GM21619 (cell line): ENCODE results near the gene PTGES.

Source experiments
- ATAC-seq: cut with Tn5 transposase; IDR thresholded peaks from one replicate; pipeline ENCODE4 v1.9.1; 2021; ENCODE audit not compliant: unreplicated experiment

PTGES gene

DNA sequence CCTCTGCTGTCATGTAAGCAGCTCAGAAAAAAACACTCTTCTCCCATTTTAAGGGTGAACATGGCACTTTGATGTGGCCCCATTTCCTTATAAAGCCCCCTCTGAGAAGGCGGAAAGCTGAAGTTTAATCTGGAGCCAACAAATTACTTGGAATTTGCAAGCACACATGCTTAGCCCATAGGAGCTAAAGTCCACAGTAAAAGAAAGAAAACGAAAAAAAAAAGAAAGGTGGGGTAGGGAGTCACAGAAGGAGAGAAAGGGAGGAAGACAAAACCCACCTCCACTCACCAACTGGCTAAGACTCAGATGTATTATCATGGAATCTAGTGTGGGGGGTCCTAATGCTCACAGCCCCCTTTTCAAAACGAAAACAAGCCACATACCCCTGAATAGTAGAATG is 57.0 kb downstream of the PTGES start:
- no peak for ATAC-seq

DNA sequence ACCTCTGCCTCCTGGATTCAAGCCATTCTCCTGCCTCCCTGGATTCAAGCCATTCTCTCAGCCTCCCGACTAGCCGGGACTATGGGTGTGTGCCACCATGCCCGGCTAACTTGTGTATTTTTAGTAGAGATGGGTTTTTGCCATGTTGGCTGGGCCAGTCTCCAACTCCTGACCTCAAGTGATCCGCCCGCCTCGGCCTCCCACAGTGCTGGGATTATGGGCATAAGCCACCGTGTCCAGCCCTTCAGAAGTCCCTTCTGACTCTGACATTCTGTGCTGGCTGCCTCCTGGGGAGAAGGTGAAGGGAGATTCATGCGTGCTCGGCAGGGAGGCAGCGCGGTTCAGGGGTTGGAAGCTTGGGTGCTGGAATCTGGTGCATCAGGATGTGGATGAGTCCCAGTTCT is 58.6 kb downstream of the PTGES start:
- ATAC-seq: no peak

DNA sequence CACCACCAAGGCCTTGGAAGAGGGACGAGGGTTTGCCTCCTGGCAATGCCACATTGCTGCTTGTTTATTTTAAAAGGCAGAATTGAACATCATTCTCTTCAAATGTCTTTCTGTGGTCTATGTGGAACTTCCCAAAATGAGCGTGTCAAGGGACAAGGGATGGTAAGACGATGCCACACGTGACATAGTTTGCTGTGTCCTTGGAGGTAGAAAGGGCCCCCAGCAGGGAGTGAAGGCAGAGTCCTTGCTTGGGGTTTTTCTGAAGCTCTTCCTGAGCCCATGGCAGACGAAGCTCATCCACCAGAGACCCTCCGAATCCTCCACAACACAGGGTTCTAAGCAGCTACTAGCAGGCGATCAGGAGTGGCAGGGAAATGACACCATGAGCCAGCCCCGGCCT is 59.1 kb downstream of the PTGES start:
- no peak for ATAC-seq

DNA sequence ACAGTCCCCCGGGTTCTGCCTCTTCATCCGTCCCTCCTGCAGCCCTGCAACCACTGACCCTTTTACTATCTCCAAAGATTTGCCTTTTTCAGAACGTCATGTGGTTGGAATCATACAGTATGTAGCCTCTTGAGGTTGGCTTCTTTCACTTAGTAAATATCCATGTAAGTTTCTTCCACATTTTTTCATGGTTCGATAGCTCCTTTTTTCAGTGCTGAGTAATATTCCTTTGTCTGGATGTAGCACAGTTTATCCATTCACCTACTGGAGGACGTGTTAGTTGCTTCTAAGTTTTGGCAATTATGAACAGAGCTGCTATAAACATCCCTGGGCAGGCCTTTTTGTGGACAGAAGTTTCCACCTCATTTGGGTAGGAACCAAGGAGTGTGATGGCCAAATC is 60.3 kb downstream of the PTGES start:
- no peak for ATAC-seq
